Kidney capillary endothelial cell (primary cell): ENCODE results near the gene MEOX2.
A peak's percentile ranks its signal among the peaks of the same experiment; 100 is the strongest.

ENCODE experiments used
- DNase-seq: peaks from one replicate; pipeline ENCODE4 v3.0.0-alpha.2; 2018; ENCODE audit warnings: low spot score

The MEOX2 gene

DNA sequence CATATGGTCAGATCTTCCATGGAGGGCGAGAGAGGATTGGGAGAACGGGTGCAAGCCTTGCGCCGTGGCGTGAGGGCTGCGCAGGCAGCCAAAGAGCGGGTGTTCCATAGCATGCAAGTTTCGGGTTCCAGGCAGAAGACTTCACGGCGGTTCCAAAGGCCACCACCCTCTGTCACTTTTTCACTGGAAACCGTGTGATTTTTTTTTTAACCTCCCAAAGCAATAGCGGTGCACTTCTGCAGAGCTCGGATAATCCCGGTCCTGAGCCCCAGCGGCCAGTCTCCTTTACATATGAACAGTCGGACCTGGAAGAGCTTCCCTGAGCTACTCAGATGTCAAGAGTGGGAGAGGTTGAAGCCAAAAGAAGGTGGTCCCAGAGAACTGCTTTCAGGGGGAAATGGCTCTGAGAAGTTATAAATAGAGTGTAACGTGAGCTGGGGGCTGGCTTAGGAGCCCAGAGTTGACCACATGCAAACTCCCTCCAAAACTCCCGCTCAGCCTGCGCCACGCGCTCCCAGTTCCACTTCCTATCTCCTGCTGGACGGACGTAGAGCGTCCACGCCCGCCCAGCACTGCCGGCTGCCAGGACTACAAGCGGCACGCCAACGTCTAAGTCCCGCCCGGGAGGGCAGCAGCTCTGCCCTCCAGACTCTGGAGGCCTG lies at the start of gene MEOX2:
Gene MEOX2 (minus strand): TSS at position 389 of the 662 bp plus-strand sequence. CDS start 281 bp downstream, at position 108.
- DNase-seq: peak; percentile 31

DNA sequence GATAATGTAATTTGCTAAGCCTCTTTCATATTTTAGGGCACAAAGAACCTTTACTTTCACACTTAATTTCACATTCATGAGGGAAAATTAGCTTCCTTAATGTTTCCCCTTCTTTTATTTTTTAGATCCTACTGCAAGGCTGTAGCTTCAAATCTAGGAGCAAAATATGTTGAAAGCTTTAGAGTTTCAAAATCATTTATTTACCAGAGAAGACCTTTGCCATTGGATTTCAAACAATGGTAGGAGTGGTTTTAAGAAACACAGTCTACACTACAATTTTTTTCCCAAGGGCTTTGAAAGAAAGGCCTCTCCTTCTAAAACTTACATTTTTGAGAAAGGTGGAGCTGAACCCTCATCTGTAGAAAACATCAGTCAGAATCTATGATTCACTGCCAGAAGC lies 43.3 kb upstream of the MEOX2 start:
- DNase-seq: no peak

DNA sequence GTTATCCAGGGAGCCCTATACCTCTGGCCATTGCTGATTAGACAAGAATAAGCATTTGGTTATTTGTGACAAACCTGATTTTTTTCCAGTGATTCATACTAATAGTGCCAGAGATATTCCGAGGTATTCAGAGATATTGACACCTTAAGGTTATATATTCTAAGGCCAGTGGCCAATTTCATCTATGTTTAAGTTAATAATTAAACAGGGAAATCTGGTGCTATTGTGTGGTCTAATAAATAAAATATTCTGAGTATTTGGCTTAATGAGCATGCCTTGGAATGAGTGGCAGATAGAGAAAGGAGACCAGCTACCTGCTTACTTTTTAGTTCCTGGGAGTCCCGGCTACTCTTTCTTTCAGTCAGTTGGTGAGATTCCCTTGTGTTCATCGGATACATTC lies 38.6 kb upstream of the MEOX2 start:
- DNase-seq: no peak

DNA sequence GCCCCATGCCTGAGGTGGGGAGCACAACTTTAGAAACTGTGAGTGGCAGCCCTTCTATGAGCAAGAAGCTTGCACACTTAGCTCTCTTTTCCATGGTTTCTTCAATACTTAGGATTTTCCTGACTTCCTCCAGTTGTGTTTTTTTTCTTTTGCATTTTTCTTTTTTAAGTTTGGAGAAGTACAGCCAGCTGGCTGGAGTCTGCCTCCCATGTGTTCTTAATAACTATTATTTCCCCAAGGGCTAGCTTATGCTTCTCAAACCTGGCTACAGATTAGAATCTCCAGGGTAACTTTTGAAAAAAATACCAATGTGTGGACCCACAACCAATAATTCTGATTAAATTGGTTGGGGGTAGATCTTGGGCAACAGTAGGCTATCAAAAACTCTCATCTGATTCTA lies 37.4 kb upstream of the MEOX2 start:
- DNase-seq: no peak

DNA sequence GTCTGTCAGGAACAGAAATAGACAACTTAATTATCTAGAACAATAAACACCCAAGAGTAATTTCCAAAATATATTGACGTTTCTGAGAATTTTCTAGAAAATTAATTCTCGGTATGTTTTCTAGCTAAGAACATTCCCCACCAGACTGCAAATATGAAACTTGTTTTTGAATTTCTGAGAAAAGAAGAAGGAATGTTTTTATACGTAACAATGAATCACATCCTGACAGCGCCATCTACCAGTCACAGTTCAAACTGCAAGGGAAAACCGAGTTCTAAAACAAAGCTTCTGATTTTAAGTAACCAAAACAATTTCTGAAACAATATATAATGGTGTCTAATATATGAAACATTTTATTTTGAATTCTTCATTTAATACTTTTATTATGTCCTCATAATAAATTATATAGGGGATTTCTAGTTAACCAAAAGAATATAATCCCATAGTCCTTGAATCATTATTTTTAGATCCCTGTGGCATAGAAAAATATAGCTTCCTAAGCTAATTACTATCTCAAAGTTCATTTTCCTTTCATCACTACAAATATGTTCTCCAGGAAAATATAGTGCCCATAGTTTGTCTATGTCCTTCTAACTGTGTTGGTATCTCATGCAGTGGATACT lies 34.5 kb upstream of the MEOX2 start:
- peak; percentile 59 for DNase-seq

DNA sequence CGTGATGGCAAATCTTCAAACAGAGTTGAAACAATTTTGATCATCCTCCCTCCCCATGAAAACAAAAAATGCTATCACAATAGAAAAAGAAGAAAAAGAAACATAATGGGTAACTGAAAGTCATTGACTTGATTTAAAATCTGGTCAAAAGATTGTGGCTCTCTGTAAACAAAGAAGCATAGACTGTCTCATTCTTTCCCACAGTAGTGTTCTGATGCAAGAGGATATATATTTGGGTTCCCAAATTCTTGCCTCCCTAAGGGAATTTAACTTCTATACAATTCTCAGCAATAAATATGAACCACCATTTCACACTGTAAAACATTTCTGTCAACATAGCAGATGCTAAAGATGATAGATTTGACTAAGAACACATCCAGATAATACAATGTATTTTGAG lies 32.8 kb upstream of the MEOX2 start:
- DNase-seq: no peak

DNA sequence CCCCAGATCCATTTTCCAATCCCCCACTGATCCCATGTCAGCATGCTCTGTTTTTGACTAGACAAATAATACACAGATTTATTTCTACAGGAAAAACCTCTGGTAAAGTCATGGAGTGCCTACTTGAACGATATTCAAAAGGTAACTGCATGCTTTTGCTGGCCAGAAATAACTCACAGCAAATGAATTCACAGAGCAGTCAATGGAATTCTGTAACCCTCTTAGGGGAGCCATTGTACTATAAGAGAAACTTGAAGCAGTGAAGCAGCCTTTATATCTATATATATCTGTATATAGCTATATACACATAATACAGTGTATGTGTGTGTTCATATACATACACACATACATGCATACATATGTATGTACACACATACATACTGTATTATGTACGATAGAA lies 29.0 kb upstream of the MEOX2 start:
- no peak for DNase-seq

DNA sequence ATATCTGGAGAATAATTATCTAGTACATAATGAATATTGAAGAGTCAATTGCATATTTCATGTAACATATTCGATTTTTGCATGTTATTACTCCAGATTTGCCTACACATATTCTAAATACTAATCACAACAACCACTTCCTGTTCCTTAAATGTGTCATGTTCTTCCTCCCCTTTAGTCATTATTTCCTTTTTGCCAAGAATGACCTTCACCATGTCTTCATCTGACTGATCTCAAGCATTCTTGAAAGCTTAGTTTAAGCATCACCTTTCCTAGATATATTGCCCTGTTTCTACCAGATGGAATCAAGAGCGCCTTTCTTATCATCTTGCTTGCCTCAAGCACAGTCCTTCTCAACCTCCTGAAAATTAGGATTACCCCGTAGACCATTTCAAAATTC lies 23.5 kb upstream of the MEOX2 start:
- DNase-seq: peak; percentile 88

DNA sequence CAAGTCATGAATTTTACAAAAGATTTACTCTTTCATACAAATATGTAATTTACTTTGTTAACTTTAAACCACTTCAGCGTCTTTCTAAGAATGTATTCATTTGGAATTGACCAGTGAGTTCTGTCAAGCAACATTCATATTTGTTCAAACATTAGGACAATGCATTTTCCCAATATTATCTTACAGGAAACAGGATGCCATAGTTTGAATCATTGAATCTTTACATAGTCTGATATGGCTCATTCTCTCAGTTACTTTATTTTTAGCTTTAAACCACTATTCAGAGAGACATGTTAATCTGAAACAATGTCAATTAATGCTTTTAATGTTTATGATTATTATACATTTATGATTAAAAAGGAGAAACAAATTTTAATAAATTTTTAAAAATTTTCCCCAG lies 21.1 kb upstream of the MEOX2 start:
- peak; percentile 69 for DNase-seq

DNA sequence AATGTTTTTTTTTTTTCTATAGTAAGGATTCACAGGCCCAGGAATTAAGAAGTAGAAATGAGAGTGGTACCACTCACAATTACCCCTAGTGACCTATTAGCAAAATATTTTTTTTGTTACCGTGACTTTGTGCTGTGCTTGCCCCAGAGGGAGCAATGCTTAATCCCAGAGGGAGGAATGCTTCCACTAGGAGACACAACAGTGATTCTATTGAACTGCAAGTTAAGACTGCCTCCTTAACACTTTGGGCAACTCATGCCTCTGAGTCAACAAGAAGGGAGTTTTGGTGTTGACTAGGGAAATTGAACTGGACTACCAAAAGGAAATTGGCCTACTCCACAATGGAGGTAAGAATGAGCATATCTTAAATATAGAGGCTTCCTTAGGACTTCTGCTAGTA lies 17.2 kb upstream of the MEOX2 start:
- no peak for DNase-seq

DNA sequence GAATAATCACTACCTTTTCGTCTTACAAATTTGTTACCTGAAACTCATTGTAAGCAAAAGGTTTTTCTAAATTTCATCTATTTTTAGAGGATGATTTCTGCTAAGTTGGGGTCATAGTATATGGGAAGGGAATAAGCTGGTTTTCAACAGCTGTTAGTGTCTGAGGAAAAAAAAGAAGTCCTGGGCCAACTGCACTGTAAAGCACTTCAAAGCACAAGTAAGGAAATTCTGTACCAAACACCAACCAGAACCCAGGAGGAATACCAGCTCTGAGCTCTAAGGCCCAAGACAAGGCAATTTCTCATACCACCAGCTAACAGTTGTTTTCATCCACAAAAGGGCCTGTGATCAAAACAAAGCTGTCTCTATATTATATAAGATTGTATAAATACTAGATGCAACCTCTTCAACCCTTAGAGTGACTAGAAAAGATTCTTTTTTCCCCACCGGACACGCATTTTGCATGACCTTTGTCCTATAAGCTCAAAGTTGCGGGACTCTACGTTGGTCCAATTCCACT lies 6.1 kb upstream of the MEOX2 start:
- DNase-seq: no peak

DNA sequence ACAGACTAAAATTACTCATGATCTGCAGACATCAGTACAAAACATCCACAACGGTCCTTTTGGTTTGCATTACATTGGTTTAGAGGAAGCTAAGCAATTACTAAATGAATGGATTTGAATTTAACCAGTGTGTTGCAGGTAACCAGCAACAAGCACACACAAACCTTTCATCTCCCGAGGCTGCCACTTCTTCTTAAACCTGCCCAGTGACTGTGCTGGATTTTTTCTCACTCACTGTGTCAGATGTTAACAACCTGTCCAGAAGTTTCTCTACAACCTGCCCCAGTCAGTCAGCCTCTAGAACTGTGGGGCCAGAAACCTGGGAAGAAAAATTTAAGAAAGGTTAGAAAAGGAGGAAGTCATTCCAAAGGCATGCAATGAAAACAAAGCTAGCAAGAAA lies 2.4 kb upstream of the MEOX2 start:
- no peak for DNase-seq

DNA sequence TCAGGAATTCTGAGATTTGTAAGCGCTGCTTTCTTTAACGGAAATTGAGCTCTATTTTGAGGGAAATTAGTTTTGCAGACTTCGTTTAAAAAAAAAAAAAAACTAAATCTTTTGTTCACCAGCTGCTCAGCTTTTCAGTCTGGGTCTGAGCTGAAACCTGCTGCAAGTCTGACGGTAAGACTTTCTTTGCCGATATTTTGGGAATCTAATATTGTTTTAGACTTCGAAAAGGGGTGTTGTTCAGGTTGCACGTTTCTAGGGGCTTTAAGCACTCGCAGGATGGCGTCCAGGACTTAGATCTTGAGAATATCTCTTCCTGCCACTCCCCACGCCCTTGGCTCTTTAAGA lies 1.8 kb upstream of the MEOX2 start:
- DNase-seq: no peak

DNA sequence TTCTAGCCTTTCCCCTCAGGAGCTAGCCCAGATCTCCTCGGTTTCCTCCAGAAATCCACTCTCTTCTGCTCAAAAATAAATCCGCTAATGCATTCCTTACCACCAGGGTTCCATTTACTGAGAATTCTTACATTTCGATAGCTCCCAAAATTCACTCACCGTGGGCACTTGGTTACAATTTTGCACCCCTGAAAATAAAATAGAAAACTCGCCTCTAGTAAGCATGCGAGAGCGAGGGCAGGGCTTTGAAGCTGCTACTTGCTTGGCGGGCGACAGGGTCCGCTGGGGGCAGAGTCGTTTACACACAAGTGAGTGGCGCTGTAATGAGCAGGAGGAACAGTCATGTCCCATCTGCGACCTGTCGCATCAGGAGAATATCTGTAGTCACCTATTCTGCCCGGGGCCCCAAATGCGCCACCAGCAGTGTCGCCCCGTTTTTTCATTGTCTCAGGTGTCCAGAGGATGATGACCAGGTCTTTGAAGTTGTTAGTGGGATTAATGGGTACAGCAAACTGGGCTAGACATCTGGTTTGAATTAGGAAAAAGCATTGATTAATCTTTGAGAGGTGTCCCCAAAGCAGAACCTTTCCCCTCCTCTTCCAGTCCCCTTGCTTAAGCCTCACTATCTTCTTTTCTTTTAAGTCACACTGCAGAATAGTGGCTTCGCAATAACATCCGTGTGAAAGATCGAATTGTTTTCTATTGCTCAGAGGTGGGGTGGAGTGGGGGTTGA lies 1.2 kb upstream of the MEOX2 start:
- DNase-seq: no peak

DNA sequence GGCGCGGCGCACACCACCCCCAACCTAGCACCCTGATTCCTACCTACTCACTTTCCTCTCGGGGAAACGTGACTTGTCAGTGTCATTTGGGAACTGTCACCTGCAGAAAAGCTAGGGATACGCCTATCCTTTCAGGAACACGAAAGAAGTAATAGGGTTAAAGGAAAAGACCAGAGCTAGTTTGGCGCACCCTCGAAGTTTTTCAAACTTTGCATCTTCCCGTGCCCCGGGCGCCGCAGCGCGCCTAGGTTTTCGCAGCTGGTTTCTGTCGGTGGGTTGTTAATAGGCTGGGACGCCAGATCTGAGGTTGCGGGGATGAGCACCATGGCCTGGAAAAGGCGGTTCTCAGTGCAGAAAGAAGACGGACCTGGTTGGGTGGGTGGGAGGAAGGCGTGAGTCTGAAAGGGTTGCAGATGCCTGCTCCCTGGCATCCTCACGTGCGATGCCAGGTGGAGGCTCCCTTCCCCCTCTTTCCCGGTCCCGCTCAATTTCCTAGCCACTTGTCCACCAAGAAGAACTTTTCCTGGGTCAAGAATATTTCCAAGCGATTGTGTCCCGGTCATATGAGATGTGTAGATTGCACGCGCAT lies 568 bp upstream of the MEOX2 start:
- DNase-seq: no peak

DNA sequence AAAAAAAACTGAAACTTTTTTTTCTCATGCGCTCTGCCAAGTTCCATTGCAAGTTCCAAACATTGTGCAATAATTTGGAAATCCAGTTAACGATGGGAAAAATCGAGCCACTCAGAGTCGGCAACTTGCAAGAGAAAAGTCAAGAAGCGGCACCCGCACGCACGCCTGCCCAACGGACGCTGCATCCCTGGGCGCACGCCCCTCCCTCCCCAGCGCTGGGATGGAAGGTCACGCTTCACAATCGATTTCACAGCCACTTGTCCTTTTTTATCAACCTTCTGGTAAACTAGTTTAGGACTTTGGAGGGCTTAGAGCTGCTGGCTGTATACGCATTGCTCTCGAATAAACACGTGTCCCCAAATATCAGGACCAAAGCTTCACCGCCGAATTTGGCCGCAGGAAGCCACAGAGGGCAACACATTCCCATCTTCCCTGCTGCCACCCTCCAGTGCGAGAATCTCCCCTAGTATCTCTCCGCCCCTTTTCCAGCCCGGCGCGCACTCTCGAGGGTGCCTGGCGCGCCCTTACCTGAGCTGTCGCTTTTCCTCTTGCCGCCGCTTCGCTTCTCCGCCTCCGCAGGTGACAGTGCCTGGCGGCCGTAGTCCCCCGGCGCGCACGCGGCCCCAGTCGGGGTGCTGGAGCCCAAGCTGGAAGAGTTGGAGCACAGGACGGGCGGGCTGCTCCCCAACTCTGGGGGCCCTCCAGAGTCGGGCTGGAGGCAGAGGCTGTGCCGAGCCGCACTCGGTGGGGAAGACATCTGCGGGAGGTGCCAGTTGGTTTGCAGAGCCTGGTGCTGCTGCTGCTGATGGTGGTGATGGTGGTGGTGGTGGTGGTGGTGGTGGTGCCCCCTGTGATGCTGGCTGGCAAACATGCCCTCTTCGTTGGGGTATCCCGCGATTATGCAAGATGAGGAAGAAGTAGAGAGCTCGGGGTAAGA lies 857 bp downstream of the MEOX2 start:
- no peak for DNase-seq

DNA sequence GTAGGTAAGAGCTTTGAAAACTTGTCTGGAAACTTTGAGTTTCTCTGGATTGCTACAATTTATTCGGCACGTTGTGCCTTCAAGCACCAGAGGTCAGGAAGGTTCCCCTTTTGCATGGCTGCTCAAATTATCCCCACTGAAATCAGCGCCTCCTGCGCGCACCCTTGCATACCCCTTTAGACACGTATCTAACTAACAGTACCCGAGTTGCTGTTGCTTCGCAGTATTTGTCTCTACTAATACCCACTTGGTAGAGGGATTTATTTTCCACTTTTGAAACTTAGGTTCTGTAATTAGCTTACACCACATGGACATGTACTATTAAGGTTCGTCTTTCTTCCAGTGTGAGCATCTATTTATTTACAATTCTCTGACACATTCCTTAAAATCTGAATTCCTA lies 1.6 kb downstream of the MEOX2 start:
- no peak for DNase-seq

DNA sequence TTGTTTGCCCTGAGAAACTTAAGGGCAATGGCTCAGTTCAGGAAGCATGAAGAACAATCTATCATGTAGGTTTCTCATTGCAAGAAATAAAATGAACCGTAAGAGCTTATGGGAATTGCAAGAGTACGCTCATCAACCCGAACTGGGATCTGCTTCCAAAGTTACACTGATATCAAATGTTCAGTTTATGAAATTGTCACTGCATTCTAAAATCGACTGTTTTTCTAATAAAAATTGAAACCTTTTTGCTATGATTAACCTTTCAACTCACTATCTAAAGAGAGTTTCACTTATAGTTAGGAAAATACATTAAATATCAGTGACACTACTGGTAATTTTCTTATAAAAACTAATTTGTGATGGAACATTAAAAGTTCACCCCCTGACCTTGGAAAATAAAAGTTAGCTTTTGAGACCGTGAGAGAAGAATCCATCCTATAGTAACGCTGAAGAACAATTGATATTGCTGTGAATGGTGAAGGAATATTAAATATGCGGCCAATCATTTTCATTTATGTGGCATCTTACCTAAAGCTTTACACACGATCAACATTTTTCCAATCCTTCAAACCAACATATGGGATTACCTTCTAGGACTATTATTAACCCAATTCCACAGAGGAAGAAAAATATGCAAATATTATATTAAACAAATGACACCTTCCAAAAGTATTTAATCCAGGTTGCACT lies 2.2 kb downstream of the MEOX2 start:
- DNase-seq: no peak

DNA sequence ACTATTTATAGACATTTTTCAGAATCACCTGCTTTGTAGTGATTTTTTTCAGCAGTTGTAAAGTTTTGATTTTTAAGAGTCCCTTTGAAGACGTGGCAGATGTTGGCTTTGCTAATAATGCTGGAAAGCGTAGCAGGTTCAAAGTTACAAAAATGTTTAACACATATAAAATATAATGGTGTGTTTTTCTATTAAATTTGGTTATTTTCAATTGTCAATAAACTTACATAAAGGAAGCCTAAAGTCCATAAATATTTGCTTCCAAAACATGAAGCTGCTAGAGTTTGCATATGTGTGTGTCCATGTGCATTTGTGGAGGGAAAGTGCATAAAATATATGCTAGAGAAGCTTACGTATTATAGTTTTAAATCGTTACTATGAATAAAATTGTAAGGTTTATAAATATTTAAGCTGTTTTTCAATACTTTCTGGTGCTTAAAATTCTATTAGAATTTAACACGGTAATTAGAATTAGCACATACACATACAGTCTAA lies 3.7 kb downstream of the MEOX2 start:
- DNase-seq: no peak

DNA sequence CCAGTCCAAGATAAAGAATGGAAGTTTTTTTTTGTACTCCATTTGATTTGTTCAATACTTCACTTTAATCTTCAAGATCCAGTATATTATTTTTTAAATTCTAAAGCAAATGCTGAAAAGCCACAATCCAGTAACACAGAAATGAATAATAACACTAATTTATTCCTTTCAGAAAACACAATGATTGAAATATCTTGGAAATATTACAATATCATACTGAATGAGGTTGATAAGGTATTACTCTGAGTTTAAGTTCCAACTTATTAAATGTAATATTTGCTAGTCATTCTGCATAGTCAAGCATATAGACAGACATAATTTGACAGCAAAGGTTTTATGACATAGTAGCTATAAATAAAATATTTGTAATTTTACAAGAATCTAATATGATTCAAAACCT lies 4.4 kb downstream of the MEOX2 start:
- DNase-seq: no peak

DNA sequence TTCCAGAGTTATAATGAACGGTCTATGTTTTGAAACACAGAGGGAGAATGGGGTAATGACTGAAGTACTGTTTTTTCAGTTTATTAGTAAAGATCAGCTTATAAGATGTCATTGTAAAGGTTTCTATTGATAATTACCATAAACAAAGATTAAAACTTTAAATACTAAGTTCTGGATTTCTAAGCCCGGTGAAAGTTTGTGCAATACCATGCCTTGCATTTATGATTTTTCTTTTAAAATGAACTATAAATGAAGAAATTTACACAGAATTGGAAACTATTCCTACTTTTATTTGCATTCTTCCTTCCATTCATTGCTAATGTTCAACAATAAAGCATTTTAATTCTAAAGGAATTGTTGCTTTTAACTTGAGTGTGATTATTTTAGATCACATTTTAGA lies 4.9 kb downstream of the MEOX2 start:
- DNase-seq: no peak
